ENCODE results near the gene AMN1.

AMN1 gene

GRCh38 chr12:31622038-31622437 is 106.8 kb downstream of the AMN1 start:
- no peaks in the 10 kb centered on the region for H3K79me2 ChIP-seq (ENCODE audit: insufficient read depth, low read length)
- no peaks in the 10 kb centered on the region for H3F3A ChIP-seq (ENCODE audit: low read depth)
- H4K20me1 ChIP-seq (ENCODE audit: insufficient read depth, low read length, poor library complexity, severe bottlenecking) = no peaks in the 10 kb centered on the region
- no peaks in the 10 kb centered on the region for H3K4me1 ChIP-seq (ENCODE audit: insufficient read depth, low read length, poor library complexity, severe bottlenecking)
- H3K9me3 ChIP-seq (ENCODE audit: insufficient read depth, low read depth, low read length) = no peaks in the 10 kb centered on the region
- H3K4me2 ChIP-seq (ENCODE audit: low read depth, low read length, poor library complexity, severe bottlenecking) = no peak overlapping the region
- no peaks in the 10 kb centered on the region for H3K36me3 ChIP-seq (ENCODE audit: insufficient read depth, low read length)
- no peak overlapping the region for H3K4me3 ChIP-seq (ENCODE audit: low read length, poor library complexity, severe bottlenecking)
- no peaks in the 10 kb centered on the region for H3K27me3 ChIP-seq (ENCODE audit: insufficient read depth, low read length, poor library complexity, severe bottlenecking)
- TF ChIP-seq CTCF (conservative IDR thresholded peaks at IDR 0.05; ENCODE audit: low read length) (no peak), EZH2phosphoT487 (IDR thresholded peaks at IDR 0.05; ENCODE audit: borderline replicate concordance) (no peak)
- no peaks in the 10 kb centered on the region for H3K9me2 ChIP-seq (replicated peaks; ENCODE audit: low read depth, low read length)
- H2AFZ ChIP-seq (ENCODE audit: low read length) = no peak overlapping the region
- H3K9ac ChIP-seq (ENCODE audit: low read depth, low read length, poor library complexity, severe bottlenecking) = no peak overlapping the region

All from Loucy (cell line).